Measurements from ENCODE around the gene ARID3C.
A peak's percentile ranks its signal among the peaks of the same experiment; 100 is the strongest.

The ARID3C gene

DNA sequence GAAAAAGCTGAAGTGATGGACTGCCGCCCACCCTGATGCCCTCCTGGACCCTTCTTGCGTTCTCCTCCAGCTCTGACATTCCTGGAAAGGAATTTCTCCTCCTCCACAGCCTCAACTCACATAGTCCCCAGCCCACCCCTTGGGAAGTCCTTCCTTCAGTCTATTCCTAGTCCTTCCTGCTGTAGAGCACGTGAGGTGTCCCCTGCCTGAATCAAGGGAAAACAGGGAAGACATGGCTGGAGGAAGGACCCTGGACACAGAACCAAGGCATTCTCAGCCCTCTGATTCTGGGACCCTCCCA is 3.7 kb downstream of the ARID3C start:
- DNase-seq: no peak

DNA sequence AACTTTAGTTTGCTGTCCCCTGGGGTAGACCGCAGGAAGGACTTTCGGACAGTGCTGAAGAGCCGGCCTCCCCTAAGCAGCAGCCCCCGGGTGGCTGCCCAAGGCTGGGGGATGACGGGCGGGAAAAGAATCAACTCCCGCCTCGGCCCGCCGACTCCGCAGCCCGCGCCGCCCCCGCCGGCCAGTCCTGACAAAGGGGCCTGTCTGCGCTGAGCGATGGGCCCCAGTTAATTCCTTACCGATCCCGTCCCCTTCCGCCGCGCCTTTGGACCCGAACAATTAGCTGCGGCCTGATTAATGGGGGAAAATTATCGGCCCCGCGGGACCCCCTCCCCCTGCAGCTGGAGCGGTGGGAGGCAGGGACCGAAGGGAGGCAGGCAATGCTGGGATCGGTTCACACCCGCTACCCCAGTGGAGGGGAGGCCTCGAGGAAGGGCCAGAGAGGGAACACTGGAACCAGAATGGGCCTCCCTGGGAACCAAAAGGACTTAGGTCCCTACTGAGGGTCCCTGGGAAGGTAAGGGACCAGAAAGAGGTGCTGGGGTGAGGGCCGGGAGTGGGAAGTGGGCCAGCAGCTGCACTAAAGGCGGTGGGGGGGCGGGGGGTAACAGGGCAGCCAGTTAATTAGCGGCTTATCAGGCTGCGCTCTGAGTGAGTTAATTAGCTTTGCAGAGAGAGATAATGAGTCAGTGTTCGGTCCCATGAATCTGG is 4.2 kb downstream of the ARID3C start:
- no peak for DNase-seq

- no peak for DNase-seq
Measured at GRCh38 chr9:34623374-34624235, 5.3 kb downstream of the ARID3C start.

- peak; percentile 85 for DNase-seq
Measured at GRCh38 chr9:34620061-34620994, 8.5 kb downstream of the ARID3C start, which contains the start of gene DCTN3. DCTN3 (minus strand) TSS chr9:34620495; CDS start chr9:34620464, 31 bp downstream.

GRCh38 chr9:34615132-34615531 is 13.7 kb downstream of the ARID3C start:
- DNase-seq: no peak

- peak; percentile 59 for DNase-seq
Measured at GRCh38 chr9:34612788-34613390, 16.0 kb downstream of the ARID3C start.

DNA sequence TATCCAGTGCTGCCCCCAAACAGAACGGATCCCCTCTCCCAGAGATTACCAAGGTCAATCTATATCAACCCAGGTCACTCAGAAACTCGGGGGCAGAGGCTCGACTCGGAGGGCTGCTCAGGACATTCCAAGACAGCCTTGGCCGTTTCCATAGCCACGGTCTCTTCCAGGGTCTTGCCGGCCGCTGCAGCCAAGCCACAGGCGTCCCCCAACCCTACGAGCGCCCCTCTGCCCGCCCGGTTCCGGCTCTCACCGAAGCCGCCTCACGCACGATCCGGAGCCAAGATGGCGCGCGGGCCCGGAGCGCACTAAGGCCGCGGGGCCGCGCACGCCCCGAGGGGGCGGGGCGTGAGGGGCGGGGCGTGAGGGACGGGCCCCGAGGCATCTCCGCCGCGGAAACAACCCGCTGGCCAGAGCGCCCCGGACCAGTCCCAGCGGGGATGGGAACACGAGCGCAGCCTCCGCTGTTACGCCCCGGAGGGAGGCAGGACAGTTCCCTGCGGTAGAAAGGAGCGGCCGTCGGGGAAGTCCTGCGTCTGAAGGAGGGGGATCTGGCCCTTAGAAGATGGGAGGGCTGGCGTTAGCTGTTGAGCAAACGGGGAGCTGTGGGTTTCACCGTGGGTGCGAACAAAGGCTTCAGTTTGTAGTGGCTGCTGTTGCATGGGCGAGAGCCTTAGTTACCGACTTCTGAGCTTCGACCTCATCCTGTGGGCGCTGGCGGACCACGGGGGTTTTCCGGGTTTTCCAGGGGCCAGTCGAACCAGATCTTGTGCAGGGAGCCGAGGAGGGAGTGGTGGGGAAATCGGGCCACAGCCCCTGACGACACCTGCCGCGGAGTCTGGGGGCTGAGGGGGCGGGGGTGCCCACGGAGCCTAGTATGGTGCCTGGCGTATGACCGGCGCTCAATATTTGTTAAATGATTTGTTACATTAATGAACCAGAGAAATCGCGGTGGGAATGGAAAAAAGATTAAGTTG is 16.8 kb downstream of the ARID3C start, which contains the start of gene RPP25L:
Gene RPP25L (minus strand): TSS at position 287 of the 977 bp plus-strand sequence. CDS start 801 bp downstream, outside the sequence.
- peak; percentile 84 for DNase-seq

- no peak for DNase-seq
Measured at GRCh38 chr9:34611251-34611810, 17.5 kb downstream of the ARID3C start.

DNA sequence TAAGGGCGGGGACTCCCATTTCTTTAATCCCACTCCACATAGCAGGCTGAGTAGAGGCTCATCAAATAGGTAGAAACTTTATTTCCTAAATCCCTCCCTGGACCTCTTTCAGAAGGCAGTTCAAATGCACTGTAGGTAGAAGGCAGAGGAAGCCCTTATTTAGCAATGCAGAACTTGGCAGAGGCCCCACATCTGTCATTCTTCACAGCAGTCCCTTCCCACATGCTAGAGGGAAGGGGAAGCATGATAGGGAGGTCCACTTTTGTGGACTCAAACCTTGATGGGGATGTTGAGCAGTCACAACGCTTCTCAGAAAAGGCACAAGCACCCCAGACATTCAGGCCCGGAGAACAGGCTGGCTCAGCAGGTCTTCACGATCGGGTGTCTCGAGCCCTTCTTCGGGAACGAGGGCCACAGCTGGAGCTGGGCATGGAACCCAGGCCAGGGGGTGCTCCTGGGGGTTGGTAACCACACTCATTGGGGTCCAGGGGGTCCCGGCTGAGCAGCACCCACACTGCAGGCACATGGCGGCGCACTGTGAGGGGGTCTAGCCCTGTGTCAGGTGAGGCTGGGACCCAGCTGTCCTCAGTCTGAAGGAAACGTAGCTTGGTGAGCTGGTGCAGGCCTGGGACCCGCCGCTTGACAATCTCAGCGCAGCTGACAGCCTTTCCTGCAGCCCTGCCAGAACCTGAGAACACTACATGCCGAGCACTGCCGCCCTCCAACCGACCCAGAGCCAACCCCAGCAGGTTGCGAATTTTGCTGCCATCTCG is 18.2 kb downstream of the ARID3C start:
- no peak for DNase-seq

DNA sequence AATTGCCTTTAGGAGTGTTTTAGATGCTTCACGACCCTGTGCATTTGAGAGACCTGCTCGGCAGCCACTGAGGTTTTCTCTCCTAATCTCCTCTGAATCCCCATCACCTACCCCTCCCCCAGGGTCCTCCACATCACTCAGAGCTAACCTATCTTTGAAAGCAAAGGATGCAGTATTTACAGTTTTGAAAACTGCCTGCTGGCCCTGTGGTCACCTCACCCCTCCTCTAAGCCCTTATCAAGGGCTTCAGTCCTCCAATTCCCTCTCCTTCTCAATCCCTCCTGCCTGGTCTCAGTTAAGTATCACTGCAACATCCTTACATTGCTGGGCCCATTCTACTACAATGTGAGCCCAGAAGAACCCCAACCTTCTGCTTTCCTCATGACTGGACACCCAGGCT is 21.5 kb downstream of the ARID3C start:
- no peak for DNase-seq

DNA sequence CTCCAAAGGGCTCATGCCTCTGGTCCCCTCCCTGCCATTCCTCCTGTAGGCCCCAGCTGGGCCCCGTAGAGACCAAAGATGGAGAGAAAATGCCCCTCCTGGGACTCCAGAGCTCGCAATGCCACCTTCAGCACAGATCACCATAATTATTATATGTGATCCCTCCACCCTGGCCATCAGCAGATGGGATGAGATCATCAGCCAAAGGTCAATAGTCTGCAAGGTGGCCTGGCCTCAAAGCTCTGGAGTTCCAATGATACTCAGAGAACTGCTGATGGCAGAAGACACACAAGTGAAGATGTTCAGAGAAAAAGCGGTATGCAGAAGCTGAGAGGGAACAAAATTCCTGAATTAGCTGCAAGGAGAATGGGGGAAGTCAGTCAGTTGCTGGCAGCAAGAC is 22.0 kb downstream of the ARID3C start:
- DNase-seq: no peak

DNA sequence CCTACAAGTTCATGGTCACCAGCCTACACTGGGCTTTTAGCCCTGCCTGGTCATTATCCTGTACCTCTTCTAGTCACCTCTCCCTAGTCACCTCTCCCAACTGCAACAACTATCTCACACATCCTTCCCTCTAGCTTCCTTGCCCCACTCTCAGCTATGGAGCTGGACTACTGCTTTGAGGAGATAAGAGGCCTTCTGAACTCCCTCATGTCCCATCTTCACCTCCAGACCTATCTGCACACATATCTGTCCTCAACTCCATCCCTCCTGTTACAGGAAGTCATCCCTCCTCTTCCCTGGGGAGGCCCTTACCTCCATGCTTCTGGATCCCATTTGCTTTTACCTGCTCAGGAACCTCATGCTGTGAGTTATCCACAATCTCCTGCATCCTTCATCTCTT is 22.7 kb downstream of the ARID3C start:
- no peak for DNase-seq

- peak; percentile 78 for DNase-seq
Measured at GRCh38 chr9:34603610-34604231, 25.1 kb downstream of the ARID3C start.

DNA sequence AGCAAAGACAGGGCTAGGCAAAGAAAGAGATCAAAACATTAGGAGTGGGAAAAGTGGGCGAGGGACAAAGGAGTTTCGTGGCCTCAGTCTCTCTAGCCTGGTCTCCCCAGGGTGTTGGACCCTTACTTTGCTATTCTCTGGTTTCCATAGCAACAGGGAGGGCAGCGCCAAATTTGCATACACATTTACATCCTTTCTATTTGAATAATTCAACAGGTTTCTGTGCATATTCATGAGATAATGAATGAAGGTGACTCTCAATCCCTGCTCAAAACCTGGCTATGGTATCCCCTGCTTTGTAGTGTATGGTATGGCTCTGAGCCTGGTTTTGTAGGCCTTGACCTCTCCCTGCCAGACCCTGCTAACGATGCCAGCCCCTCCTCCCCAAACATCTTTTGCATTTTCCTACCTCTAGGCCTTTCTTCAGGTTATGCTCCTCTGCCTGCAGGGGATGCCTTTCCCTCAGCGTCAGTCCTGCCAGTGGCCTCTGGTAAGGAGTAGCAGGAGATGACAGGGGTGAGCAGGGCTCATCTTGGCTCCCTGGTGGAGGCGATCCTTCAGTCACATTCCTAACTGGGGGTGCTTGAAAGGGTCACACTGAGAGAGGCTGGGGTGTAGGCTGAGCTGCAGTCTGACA is 26.8 kb downstream of the ARID3C start:
- no peak for DNase-seq

GRCh38 chr9:34600908-34601307 is 28.0 kb downstream of the ARID3C start:
- no peak for DNase-seq

GRCh38 chr9:34599546-34599945 is 29.3 kb downstream of the ARID3C start:
- no peak for DNase-seq

- DNase-seq: no peak
Measured at GRCh38 chr9:34594177-34594576, 34.7 kb downstream of the ARID3C start.

DNA sequence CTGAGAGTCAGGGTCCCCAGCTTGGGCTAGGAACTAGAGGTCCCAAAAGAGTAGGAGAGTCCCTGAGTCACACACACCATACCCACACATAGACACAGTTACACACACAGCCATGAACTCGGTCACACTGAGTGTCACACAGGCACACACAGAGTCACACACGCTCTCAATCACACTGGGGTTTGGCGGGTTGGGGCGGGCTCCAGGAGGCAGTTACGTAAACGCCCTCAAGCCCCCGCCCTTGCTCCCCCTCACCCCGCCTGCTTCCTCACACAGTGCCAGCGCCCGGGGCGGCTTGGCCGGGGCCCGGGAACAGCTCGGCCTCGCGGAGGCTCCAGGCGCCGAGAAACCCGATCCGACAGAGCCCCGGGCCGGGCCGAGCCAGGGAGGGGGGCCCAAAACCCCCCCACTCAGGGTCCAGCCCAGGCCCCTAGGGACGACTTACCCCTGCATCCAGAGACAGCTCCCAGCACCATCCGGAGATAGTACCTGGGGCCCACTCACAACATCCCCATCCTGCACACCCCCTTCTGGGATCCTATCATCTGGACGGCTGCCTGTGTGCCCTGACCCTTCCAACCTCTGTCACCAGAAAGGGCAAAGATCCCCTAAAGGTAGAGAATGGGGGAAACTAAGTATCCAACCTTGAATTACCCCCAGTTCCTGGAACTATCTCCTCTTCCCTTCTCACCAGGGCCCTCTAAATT is 35.8 kb downstream of the ARID3C start:
- DNase-seq: no peak
